ENCODE measurements around the gene SLC35G4.
"Not testable (repeated sequence)": the region's sequence is repeated elsewhere in the genome, so short reads cannot be mapped to it uniquely, and the experiment has no call there.

The SLC35G4 gene

GRCh38 chr18:11609488-11609887 is at the start of gene SLC35G4:
Gene SLC35G4 (plus strand): TSS chr18:11609596. CDS start chr18:11609596, 0 bp downstream.
- not testable (repeated sequence) for DNase-seq (ENCODE audit: low read depth)

- DNase-seq (ENCODE audit: low read depth) = no peak
Observed at GRCh38 chr18:11561293-11561692, 48.1 kb upstream of the SLC35G4 start.

GRCh38 chr18:11565716-11566115 is 43.7 kb upstream of the SLC35G4 start:
- no peak for DNase-seq (ENCODE audit: low read depth)

GRCh38 chr18:11566236-11566965 is 43.0 kb upstream of the SLC35G4 start:
- no peak for DNase-seq (ENCODE audit: low read depth)

- DNase-seq (ENCODE audit: low read depth) = no peak
Observed at GRCh38 chr18:11567396-11567795, 42.0 kb upstream of the SLC35G4 start.

- no peak for DNase-seq (ENCODE audit: low read depth)
Observed at GRCh38 chr18:11570073-11570588, 39.3 kb upstream of the SLC35G4 start.

GRCh38 chr18:11570769-11571412 is 38.5 kb upstream of the SLC35G4 start:
- no peak for DNase-seq (ENCODE audit: low read depth)

GRCh38 chr18:11572201-11572600 is 37.2 kb upstream of the SLC35G4 start:
- DNase-seq (ENCODE audit: low read depth) = no peak

GRCh38 chr18:11574545-11574944 is 34.9 kb upstream of the SLC35G4 start:
- DNase-seq (ENCODE audit: low read depth) = no peak

GRCh38 chr18:11577271-11578112 is 31.9 kb upstream of the SLC35G4 start:
- no peak for DNase-seq (ENCODE audit: low read depth)

- DNase-seq (ENCODE audit: low read depth) = no peak
Observed at GRCh38 chr18:11578799-11579198, 30.6 kb upstream of the SLC35G4 start.

GRCh38 chr18:11579916-11580315 is 29.5 kb upstream of the SLC35G4 start:
- no peak for DNase-seq (ENCODE audit: low read depth)

GRCh38 chr18:11581286-11581685 is 28.1 kb upstream of the SLC35G4 start:
- DNase-seq (ENCODE audit: low read depth) = no peak

- DNase-seq (ENCODE audit: low read depth) = no peak
Observed at GRCh38 chr18:11585596-11585995, 23.8 kb upstream of the SLC35G4 start.

GRCh38 chr18:11586896-11587295 is 22.5 kb upstream of the SLC35G4 start:
- DNase-seq (ENCODE audit: low read depth) = no peak

- no peak for DNase-seq (ENCODE audit: low read depth)
Observed at GRCh38 chr18:11587432-11587831, 22.0 kb upstream of the SLC35G4 start.

GRCh38 chr18:11587846-11588245 is 21.6 kb upstream of the SLC35G4 start:
- DNase-seq (ENCODE audit: low read depth) = no peak

GRCh38 chr18:11591957-11592356 is 17.4 kb upstream of the SLC35G4 start:
- no peak for DNase-seq (ENCODE audit: low read depth)

GRCh38 chr18:11600321-11600720 is 9.1 kb upstream of the SLC35G4 start:
- DNase-seq (ENCODE audit: low read depth) = no peak

GRCh38 chr18:11607906-11608305 is 1.5 kb upstream of the SLC35G4 start:
- no peak for DNase-seq (ENCODE audit: low read depth)

GRCh38 chr18:11608618-11609017 is 778 bp upstream of the SLC35G4 start:
- DNase-seq (ENCODE audit: low read depth) = not testable (repeated sequence)

- DNase-seq (ENCODE audit: low read depth) = not testable (repeated sequence)
Observed at GRCh38 chr18:11613073-11613472, 3.7 kb downstream of the SLC35G4 start.

Data from stimulated activated CD8-positive, alpha-beta memory T cell treated with anti-CD3 and anti-CD28 coated beads, Interleukin-12 subunit alpha, Interleukin-12 subunit beta, amount 100 ng/mL, for 1 hour (primary cell).